T-helper 2 cell (primary cell): ENCODE data around the gene ATOX1.

ENCODE experiments used
- DNase-seq, 5 experiments: peaks; one replicate each; pipeline versions ENCODE4 v3.0.0 to v3.0.0-alpha.2; 2012 to 2022

Gene ATOX1

GRCh38 chr5:151696470-151697061 lies 61.9 kb downstream of the ATOX1 start:
- DNase-seq = no peak

- no peak for DNase-seq
Measured at GRCh38 chr5:151695464-151695863, 63.0 kb downstream of the ATOX1 start.

DNA sequence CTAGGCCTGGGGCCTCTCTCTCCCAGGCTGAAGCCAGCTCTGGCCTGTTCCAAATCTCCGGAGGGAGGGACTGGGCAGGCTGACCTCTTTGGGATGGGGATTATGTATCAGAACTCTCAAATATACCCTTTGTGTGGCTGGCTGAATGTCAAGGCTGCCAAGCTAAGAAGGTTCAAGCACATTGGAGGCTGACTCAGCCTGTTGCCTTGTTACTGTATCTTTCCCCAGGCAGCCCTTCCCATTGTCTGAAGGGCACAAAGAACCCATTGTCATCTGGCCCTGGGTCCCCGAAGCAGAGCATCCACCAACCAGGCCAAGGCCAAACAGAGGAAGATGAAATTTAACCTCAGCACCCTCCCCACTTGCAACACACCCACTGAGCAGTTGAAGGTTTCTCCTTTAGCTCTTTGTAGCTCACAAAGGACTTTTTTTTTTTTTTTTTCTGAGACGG lies 64.4 kb downstream of the ATOX1 start:
- DNase-seq = no peak
